WTC11 (cell line): ENCODE results near the gene SETD1B. TPM values are rescaled to one million over a fixed set of nuclear protein-coding genes. Genes with fewer than 3 reads are reported as not detected.

ENCODE experiments used
- ATAC-seq: fragments of 200-7000 bp; cut with Tn5 transposase; 2 replicates; pipeline ENCODE4 v1.10.0; 2021; ENCODE audit warnings: mild to moderate bottlenecking, moderate library complexity
- CTCF ChIA-PET: fragments of 300-600 bp; sonication (Branson Sonifier 250); formaldehyde crosslinking; loops from one replicate; lab custom pipeline; 2021; ENCODE audit warnings: antibody characterized with exemption; lab: Charles Lee
- POLR2A ChIA-PET: fragments of 350-600 bp; sonication (Branson Sonifier 250); formaldehyde crosslinking; loops from one replicate; lab custom pipeline; 2021; ENCODE audit warnings: antibody characterized with exemption; lab: Charles Lee
- DNase-seq: peaks from one replicate; pipeline ENCODE4 v3.0.0; 2021; ENCODE audit warnings: low spot score
- H3K27ac Mint-ChIP-seq: 2 replicates; pipeline ENCODE4 v1.8.0; 2021; ENCODE audit warnings: mixed read lengths
- H3K27me3 Mint-ChIP-seq: 2 replicates; pipeline ENCODE4 v1.8.0; 2021; ENCODE audit warnings: low read depth, mild to moderate bottlenecking, moderate library complexity, mixed read lengths
- H3K36me3 Mint-ChIP-seq: 2 replicates; pipeline ENCODE4 v1.8.0; 2021; ENCODE audit warnings: mixed read lengths
- H3K4me1 Mint-ChIP-seq: 2 replicates; pipeline ENCODE4 v1.8.0; 2022; ENCODE audit warnings: mixed read lengths
- H3K4me3 Mint-ChIP-seq: 2 replicates; pipeline ENCODE4 v1.8.0; 2021; ENCODE audit warnings: mild to moderate bottlenecking, moderate library complexity, mixed read lengths
- H3K9me3 Mint-ChIP-seq: 2 replicates; pipeline ENCODE4 v1.8.0; 2021; ENCODE audit warnings: mixed read lengths
- AR ChIP-seq: fragments of 250-450 bp; sonication (Bioruptor Pico); IDR thresholded peaks from 2 replicates; pipeline ENCODE4 v1.9.0; 2021; ENCODE audit warnings: mild to moderate bottlenecking
- ATF1 ChIP-seq: sonication (generic); formaldehyde crosslinking; IDR thresholded peaks from 2 replicates; pipeline ENCODE4 v1.8.1; 2023; ENCODE audit warnings: mild to moderate bottlenecking, moderate library complexity, missing genetic modification reagents
- ATF2 ChIP-seq: sonication (generic); formaldehyde crosslinking; IDR thresholded peaks from 2 replicates; pipeline ENCODE4 v1.8.1; 2022; ENCODE audit warnings: low read depth, missing genetic modification reagents, borderline replicate concordance
- ELF4 ChIP-seq: sonication (generic); formaldehyde crosslinking; IDR thresholded peaks from 2 replicates; pipeline ENCODE4 v1.8.1; 2022; ENCODE audit warnings: low read depth, mild to moderate bottlenecking, moderate library complexity, missing genetic modification reagents
- GABPB1 ChIP-seq: sonication (generic); formaldehyde crosslinking; IDR thresholded peaks from 2 replicates; pipeline ENCODE4 v1.8.1; 2023; ENCODE audit warnings: mild to moderate bottlenecking, missing genetic modification reagents
- GRHL2 ChIP-seq: fragments of 250-450 bp; sonication (Bioruptor Pico); IDR thresholded peaks from 2 replicates; pipeline ENCODE4 v1.8.0; 2022; ENCODE audit warnings: mild to moderate bottlenecking, moderate library complexity; ENCODE audit not compliant: insufficient replicate concordance, severe bottlenecking
- GTF2I ChIP-seq: fragments of 250-450 bp; sonication (Bioruptor Pico); conservative IDR thresholded peaks from 2 replicates; pipeline ENCODE4 v1.4.0; 2021; ENCODE audit warnings: mild to moderate bottlenecking
- KAT7 ChIP-seq: sonication (generic); formaldehyde crosslinking; IDR thresholded peaks from 2 replicates; pipeline ENCODE4 v1.8.1; 2023; ENCODE audit warnings: missing genetic modification reagents, mild to moderate bottlenecking, borderline replicate concordance
- NR2C2 ChIP-seq: sonication (generic); formaldehyde crosslinking; IDR thresholded peaks from 2 replicates; pipeline ENCODE4 v1.8.0; 2022; ENCODE audit warnings: mild to moderate bottlenecking, missing genetic modification reagents
- PREB ChIP-seq: sonication (generic); formaldehyde crosslinking; IDR thresholded peaks from 2 replicates; pipeline ENCODE4 v1.8.1; 2022; ENCODE audit warnings: mild to moderate bottlenecking, missing genetic modification reagents, moderate library complexity, borderline replicate concordance
- RELA ChIP-seq: sonication (generic); formaldehyde crosslinking; IDR thresholded peaks from 2 replicates; pipeline ENCODE4 v1.8.1; 2022; ENCODE audit warnings: missing genetic modification reagents, mild to moderate bottlenecking, borderline replicate concordance
- TCF7 ChIP-seq: sonication (generic); formaldehyde crosslinking; IDR thresholded peaks from 2 replicates; pipeline ENCODE4 v1.8.0; 2022; ENCODE audit warnings: mild to moderate bottlenecking, low read depth, missing genetic modification reagents, moderate library complexity
- USF2 ChIP-seq: sonication (generic); formaldehyde crosslinking; IDR thresholded peaks from 2 replicates; pipeline ENCODE4 v1.8.1; 2023; ENCODE audit warnings: mild to moderate bottlenecking, missing genetic modification reagents, moderate library complexity
- ZNF138 ChIP-seq: sonication (generic); formaldehyde crosslinking; conservative IDR thresholded peaks from 2 replicates; pipeline ENCODE4 v1.8.1; 2022; ENCODE audit warnings: mild to moderate bottlenecking, moderate library complexity, missing genetic modification reagents
- ZNF425 ChIP-seq: fragments of 250-450 bp; sonication (Bioruptor Pico); conservative IDR thresholded peaks from 2 replicates; pipeline ENCODE4 v1.9.0; 2021; ENCODE audit warnings: mild to moderate bottlenecking
- ZNF532 ChIP-seq: fragments of 250-450 bp; sonication (Bioruptor Pico); IDR thresholded peaks from 2 replicates; pipeline ENCODE4 v1.9.0; 2021; ENCODE audit warnings: mild to moderate bottlenecking, borderline replicate concordance
- total RNA-seq: library from RNA; stranded (reverse); gene quantifications from 3 replicates; pipeline ENCODE4 v1.2.3, GENCODE V29; 2021

SETD1B gene
- total RNA-seq, 1 experiment from 2014 or later = 19.5 TPM

GRCh38 chr12:121816925-121817647, 13.3 kb downstream of the SETD1B start (continued):
- TF ChIP-seq AR (no peak), ATF2 (CRISPR knock-in tag) (no peak)

- Mint-ChIP-seq H3K27ac (no peak overlapping the region), H3K4me1 (peaks cover 12% of the 10 kb centered on the region), H3K4me3 (no peak overlapping the region), H3K9me3 (no peaks in the 10 kb centered on the region), H3K36me3 (peaks cover 23% of the 10 kb centered on the region), H3K27me3 (no peaks in the 10 kb centered on the region)
- POLR2A ChIA-PET = no interaction called here
- CTCF ChIA-PET = interaction anchor here (1.1 to 1.9 kb wide), 2 partner anchors 12 to 23 kb away, joined by 3 to 4 read pairs; no protein-coding TSS in a partner anchor
- no peak for ATAC-seq
- no peak for DNase-seq
- TF ChIP-seq ELF4 (CRISPR knock-in tag) (no peak), PREB (no peak), ATF1 (CRISPR knock-in tag) (no peak), KAT7 (CRISPR knock-in tag) (no peak), ZNF532 (CRISPR knock-in tag) (no peak)
Observed at GRCh38 chr12:121817648-121818043, 13.8 kb downstream of the SETD1B start.

GRCh38 chr12:121819212-121819949, 15.6 kb downstream of the SETD1B start:
- H3K27me3 Mint-ChIP-seq = no peaks in the 10 kb centered on the region
- H3K4me3 Mint-ChIP-seq = no peak overlapping the region
- DNase-seq (no peak), ATAC-seq (no peak)
- H3K4me1 Mint-ChIP-seq = no peaks in the 10 kb centered on the region
- POLR2A ChIA-PET = no interaction called here
- no peak overlapping the region for H3K27ac Mint-ChIP-seq
- CTCF ChIA-PET = interaction anchor here (1.4 kb wide), 1 partner anchor 25 kb away, joined by 5 read pairs; no protein-coding TSS in a partner anchor
- peaks cover 23% of the 10 kb centered on the region for H3K36me3 Mint-ChIP-seq
- no peaks in the 10 kb centered on the region for H3K9me3 Mint-ChIP-seq
- TF ChIP-seq ZNF425 (CRISPR knock-in tag) (no peak), GABPB1 (CRISPR knock-in tag) (no peak), NR2C2 (CRISPR knock-in tag) (no peak), RELA (CRISPR knock-in tag) (no peak), TCF7 (CRISPR knock-in tag) (no peak), ZNF138 (CRISPR knock-in tag) (no peak), GTF2I (CRISPR knock-in tag) (no peak), USF2 (CRISPR knock-in tag) (no peak), GRHL2 (CRISPR knock-in tag) (no peak)
